Activated T-cell treated with anti-CD3 and anti-CD28 coated beads, Interleukin-2, amount 50 U/mL, for 72 hours (primary cell): ENCODE measurements around the gene USP34. TPM values are rescaled to one million over a fixed set of nuclear protein-coding genes. Genes with fewer than 3 reads are reported as not detected.
A peak's percentile ranks its signal among the peaks of the same experiment; 100 is the strongest.

Experiments used
- ATAC-seq, 2 donors: fragments of 150-1000 bp; cut with Tn5 transposase; replicated peaks in 1 of 2; 2 replicates each; pipeline ENCODE4 v1.10.0; 2021; ENCODE audit warnings: moderate library complexity in 2 of 2, mild to moderate bottlenecking in 1 of 2
- DNase-seq, 2 donors: peaks; one replicate each; pipeline ENCODE4 v3.0.0; 2021 to 2022; ENCODE audit warnings: mixed read lengths in 1 of 2
- H3K27ac Mint-ChIP-seq: one replicate; pipeline ENCODE4 v1.8.0; 2022; ENCODE audit warnings: mild to moderate bottlenecking, moderate library complexity, mixed read lengths
- H3K27me3 Mint-ChIP-seq: one replicate; pipeline ENCODE4 v1.8.0; 2022; ENCODE audit warnings: low read depth, mixed read lengths
- H3K36me3 Mint-ChIP-seq, 2 donors: one replicate each; pipeline ENCODE4 v1.8.0; 2022; ENCODE audit warnings: mixed read lengths in 2 of 2, mild to moderate bottlenecking in 1 of 2; ENCODE audit not compliant: insufficient read depth in 2 of 2
- H3K4me1 Mint-ChIP-seq: one replicate; pipeline ENCODE4 v1.8.0; 2022; ENCODE audit warnings: low read depth, mixed read lengths
- H3K4me3 Mint-ChIP-seq, 2 donors: one replicate each; pipeline ENCODE4 v1.8.0; 2022; ENCODE audit warnings: mild to moderate bottlenecking in 2 of 2, mixed read lengths in 2 of 2, moderate library complexity in 2 of 2
- H3K9me3 Mint-ChIP-seq, 2 donors: one replicate each; pipeline ENCODE4 v1.8.0; 2022; ENCODE audit warnings: mixed read lengths in 2 of 2
- total RNA-seq, 2 donors: library from RNA; stranded (reverse); gene quantifications; one replicate each; pipeline ENCODE4 v1.2.3, GENCODE V29; 2022

The USP34 gene
- total RNA-seq, 2 donors from 2014 or later, result 100.0 to 104 TPM

- H3K4me1 Mint-ChIP-seq, result peaks cover 14% of the 10 kb centered on the region
- no peak for DNase-seq
- no peak for ATAC-seq
Observed at GRCh38 chr2:61350777-61351176, 120.1 kb downstream of the USP34 start.

GRCh38 chr2:61343141-61343540 lies 127.7 kb downstream of the USP34 start:
- no peak overlapping the region for H3K4me3 Mint-ChIP-seq
- H3K27me3 Mint-ChIP-seq, result no peaks in the 10 kb centered on the region
- H3K27ac Mint-ChIP-seq, result peak overlapping the region; percentile 18
- DNase-seq (no peak), ATAC-seq (no peak)
- peaks cover 4% of the 10 kb centered on the region for H3K4me1 Mint-ChIP-seq
- H3K9me3 Mint-ChIP-seq, result no peaks in the 10 kb centered on the region
- peaks cover 8 to 23% of the 10 kb centered on the region in 2 donors for H3K36me3 Mint-ChIP-seq

More at GRCh38 chr2:61350777-61351176, 120.1 kb downstream of the USP34 start:
- Mint-ChIP-seq H3K4me3 (no peak overlapping the region), H3K27me3 (no peaks in the 10 kb centered on the region), H3K27ac (no peak overlapping the region), H3K36me3 (peaks cover 21 to 36% of the 10 kb centered on the region in 2 donors), H3K9me3 (peaks cover 1 to 7% of the 10 kb centered on the region in 2 donors)

DNA sequence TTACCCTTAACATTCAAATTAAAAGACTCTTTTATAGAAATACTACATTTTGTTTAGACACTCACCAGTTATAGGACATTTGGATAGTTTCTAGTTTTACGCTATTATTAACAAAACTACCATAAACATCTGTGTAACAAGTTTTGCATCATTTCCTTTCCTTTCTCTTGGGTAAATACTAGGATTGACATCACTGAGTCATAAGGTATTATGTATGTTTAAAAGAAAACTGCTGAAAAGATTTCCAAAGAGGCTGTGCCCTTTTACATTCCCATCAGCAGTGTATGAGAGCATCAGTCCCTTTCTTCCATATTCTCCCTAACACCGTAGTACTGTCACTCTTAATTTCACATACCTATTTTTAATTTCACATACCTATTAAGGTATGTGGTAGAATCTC lies 130.6 kb downstream of the USP34 start:
- DNase-seq, result no peak
- Mint-ChIP-seq H3K27me3 (no peaks in the 10 kb centered on the region), H3K27ac (peak overlapping the region; percentile 65), H3K9me3 (no peaks in the 10 kb centered on the region), H3K4me1 (peaks cover 4% of the 10 kb centered on the region), H3K36me3 (peaks cover 4 to 22% of the 10 kb centered on the region in 2 donors), H3K4me3 (no peak overlapping the region)
- ATAC-seq, result no peak

DNA sequence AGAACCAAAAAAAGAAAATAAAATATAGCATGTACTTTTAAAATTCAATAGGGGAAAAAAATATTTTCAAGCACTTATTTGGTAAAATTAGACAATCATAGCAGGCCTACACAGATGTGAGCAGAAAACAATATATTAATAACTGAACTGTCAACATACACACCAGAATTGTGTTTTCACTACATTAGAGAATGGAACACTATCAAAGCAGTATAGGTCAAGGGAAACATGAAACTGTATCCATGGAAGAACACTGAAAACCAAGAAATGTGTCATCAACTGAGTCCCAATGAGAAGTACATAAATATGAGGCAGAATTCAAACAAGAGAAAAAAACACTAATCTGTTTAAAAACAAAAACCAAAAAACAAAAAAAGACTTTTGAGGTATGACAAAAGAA lies 132.4 kb downstream of the USP34 start:
- ATAC-seq, result no peak
- Mint-ChIP-seq H3K4me1 (peaks cover 4% of the 10 kb centered on the region), H3K9me3 (no peaks in the 10 kb centered on the region), H3K4me3 (no peak overlapping the region), H3K36me3 (peaks cover 2 to 16% of the 10 kb centered on the region in 2 donors), H3K27ac (no peak overlapping the region), H3K27me3 (no peaks in the 10 kb centered on the region)
- no peak for DNase-seq

DNA sequence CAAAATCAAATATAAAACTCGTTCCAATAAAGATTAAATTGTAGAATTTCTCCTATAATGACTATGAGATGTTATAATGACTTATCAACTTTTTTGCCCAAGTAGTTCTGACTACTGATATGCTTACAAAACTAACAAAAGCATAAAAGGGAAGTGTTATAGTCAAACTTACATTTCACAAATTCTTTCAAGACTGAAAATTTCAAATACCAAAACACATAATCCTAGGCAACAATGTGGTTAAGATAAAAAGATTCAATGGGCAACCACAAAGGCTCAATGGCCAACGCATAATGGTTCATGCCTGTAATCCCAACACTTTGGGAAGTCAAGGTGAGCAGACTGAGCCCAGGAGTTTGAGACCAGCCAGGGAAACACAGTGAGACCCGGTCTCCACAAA lies 135.7 kb downstream of the USP34 start:
- H3K27ac Mint-ChIP-seq, result no peak overlapping the region
- H3K27me3 Mint-ChIP-seq, result no peaks in the 10 kb centered on the region
- peaks cover under 1% of the 10 kb centered on the region for H3K4me1 Mint-ChIP-seq
- no peaks in the 10 kb centered on the region for H3K9me3 Mint-ChIP-seq
- ATAC-seq (no peak), DNase-seq (no peak)
- H3K4me3 Mint-ChIP-seq, result no peak overlapping the region
- H3K36me3 Mint-ChIP-seq, result peaks cover 2 to 13% of the 10 kb centered on the region in 2 donors

- DNase-seq (no peak), ATAC-seq (no peak)
- Mint-ChIP-seq H3K27me3 (no peaks in the 10 kb centered on the region), H3K36me3 (peaks cover 2 to 14% of the 10 kb centered on the region in 2 donors), H3K4me1 (no peaks in the 10 kb centered on the region), H3K27ac (no peak overlapping the region), H3K4me3 (no peak overlapping the region), H3K9me3 (no peaks in the 10 kb centered on the region)
Observed at GRCh38 chr2:61334466-61334865, 136.4 kb downstream of the USP34 start.

- peaks cover 24% of the 10 kb centered on the region for H3K4me1 Mint-ChIP-seq
- H3K27me3 Mint-ChIP-seq, result no peaks in the 10 kb centered on the region
- H3K4me3 Mint-ChIP-seq, result peak overlapping the region; percentile 61 to 83
- no peaks in the 10 kb centered on the region for H3K9me3 Mint-ChIP-seq
- DNase-seq, result peak in 1 of 2 donors; percentile 8
- peak; percentile 94 to 97 for ATAC-seq
- H3K36me3 Mint-ChIP-seq, result peaks cover 2 to 11% of the 10 kb centered on the region in 2 donors
- peak overlapping the region; percentile 93 for H3K27ac Mint-ChIP-seq
Observed at GRCh38 chr2:61328707-61329251, 142.1 kb downstream of the USP34 start.

- Mint-ChIP-seq H3K4me1 (peaks cover 24% of the 10 kb centered on the region), H3K4me3 (peak overlapping the region in 1 of 2 donors; percentile 50), H3K36me3 (peaks cover 3 to 7% of the 10 kb centered on the region in 2 donors), H3K27ac (peak overlapping the region; percentile 33), H3K27me3 (no peaks in the 10 kb centered on the region), H3K9me3 (no peaks in the 10 kb centered on the region)
- ATAC-seq, result peak; percentile 34 to 40
- no peak for DNase-seq
Observed at GRCh38 chr2:61327173-61327572, 143.7 kb downstream of the USP34 start.

DNA sequence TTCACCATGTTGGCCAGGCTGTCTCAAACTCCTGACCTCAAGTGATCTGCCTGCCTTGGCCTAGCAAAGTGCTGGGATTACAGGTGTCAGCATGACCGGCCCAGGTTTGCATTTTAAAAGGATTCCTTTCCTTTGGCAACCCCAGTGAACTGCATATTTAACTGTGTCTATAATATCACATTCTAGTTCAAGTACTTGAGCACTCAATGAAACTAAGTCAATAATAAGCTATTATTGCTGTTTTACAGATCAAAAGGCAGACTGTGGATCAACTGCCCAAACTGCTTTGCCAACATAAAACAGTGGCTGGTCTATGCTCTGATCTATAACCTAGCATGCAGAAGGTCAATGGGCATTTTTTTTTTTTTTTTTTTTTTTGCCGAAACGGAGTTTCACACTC lies 144.5 kb downstream of the USP34 start:
- ATAC-seq, result no peak
- no peaks in the 10 kb centered on the region for H3K27me3 Mint-ChIP-seq
- peaks cover 24% of the 10 kb centered on the region for H3K4me1 Mint-ChIP-seq
- H3K4me3 Mint-ChIP-seq, result no peak overlapping the region
- H3K27ac Mint-ChIP-seq, result no peak overlapping the region
- no peak for DNase-seq
- H3K36me3 Mint-ChIP-seq, result peaks cover 3 to 7% of the 10 kb centered on the region in 2 donors
- H3K9me3 Mint-ChIP-seq, result no peaks in the 10 kb centered on the region

DNA sequence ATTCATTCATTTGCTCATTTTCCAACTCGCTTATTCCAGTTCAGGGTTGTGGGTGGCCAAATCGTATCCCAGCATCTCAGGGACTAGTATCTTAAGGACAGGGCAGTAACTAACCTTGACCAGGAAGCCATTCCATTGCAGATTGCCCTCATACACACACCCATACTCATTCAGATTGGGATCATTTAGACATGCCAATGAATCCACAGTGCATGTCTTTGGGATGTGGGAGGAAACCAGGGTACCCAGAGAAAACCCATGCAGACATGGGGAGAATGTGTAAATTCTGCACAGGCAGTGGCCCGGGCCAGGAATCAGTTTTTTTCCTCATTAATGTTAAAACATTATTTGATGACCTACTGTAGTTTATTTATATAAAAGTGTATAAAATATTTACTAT lies 150.7 kb downstream of the USP34 start:
- Mint-ChIP-seq H3K9me3 (no peaks in the 10 kb centered on the region), H3K27ac (no peak overlapping the region), H3K27me3 (no peaks in the 10 kb centered on the region), H3K36me3 (peaks cover 3 to 5% of the 10 kb centered on the region in 2 donors), H3K4me1 (no peaks in the 10 kb centered on the region), H3K4me3 (no peak overlapping the region)
- no peak for ATAC-seq
- DNase-seq, result no peak

GRCh38 chr2:61318553-61318952 lies 152.3 kb downstream of the USP34 start:
- H3K9me3 Mint-ChIP-seq, result no peaks in the 10 kb centered on the region
- ATAC-seq, result no peak
- no peak for DNase-seq
- H3K36me3 Mint-ChIP-seq, result peaks cover 3 to 8% of the 10 kb centered on the region in 2 donors
- no peak overlapping the region for H3K4me3 Mint-ChIP-seq
- no peaks in the 10 kb centered on the region for H3K27me3 Mint-ChIP-seq
- no peaks in the 10 kb centered on the region for H3K4me1 Mint-ChIP-seq
- H3K27ac Mint-ChIP-seq, result no peak overlapping the region

DNA sequence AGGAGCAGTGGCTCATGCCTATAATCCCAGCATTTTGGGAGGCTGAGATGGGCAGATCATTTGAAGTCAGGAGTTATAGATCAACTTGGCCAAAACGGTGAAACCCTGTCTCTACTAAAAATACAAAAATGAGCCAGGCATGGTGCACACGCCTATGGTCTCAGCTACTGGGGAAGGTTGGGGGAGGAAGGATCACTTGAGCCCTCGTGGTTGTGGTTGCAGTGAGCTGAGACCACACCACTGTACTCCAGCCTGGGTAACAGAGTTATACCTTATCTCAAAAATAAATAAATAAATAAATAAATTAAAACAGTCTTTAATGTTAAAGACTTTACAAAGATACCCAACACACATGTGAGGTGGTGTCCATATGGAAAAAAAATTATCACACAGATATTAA lies 174.9 kb downstream of the USP34 start:
- H3K27ac Mint-ChIP-seq, result no peak overlapping the region
- no peak overlapping the region for H3K4me3 Mint-ChIP-seq
- H3K36me3 Mint-ChIP-seq, result peaks cover 6 to 10% of the 10 kb centered on the region in 2 donors
- no peak for DNase-seq
- H3K4me1 Mint-ChIP-seq, result no peaks in the 10 kb centered on the region
- no peaks in the 10 kb centered on the region for H3K9me3 Mint-ChIP-seq
- H3K27me3 Mint-ChIP-seq, result no peaks in the 10 kb centered on the region
- ATAC-seq, result no peak

- Mint-ChIP-seq H3K27me3 (no peaks in the 10 kb centered on the region), H3K4me3 (no peak overlapping the region), H3K4me1 (no peaks in the 10 kb centered on the region), H3K27ac (peak overlapping the region; percentile 50), H3K36me3 (peaks cover 4 to 10% of the 10 kb centered on the region in 2 donors), H3K9me3 (no peaks in the 10 kb centered on the region)
- DNase-seq (no peak), ATAC-seq (no peak)
Observed at GRCh38 chr2:61291851-61292575, 178.9 kb downstream of the USP34 start.
